SW 1271 (cell line): Measurements from ENCODE around the gene TM6SF1.
"Not testable (repeated sequence)": the region's sequence is repeated elsewhere in the genome, so short reads cannot be mapped to it uniquely, and the experiment has no call there.

ENCODE experiments used
- DNase-seq, 2 experiments: peaks; one replicate each; lab custom pipeline; 2025; lab: John Stamatoyannopoulos, UW

TM6SF1 gene

GRCh38 chr15:83115831-83116565 lies 8.6 kb downstream of the TM6SF1 start:
- DNase-seq, result no peak

- DNase-seq, result no peak
Measured at GRCh38 chr15:83118291-83118827, 10.9 kb downstream of the TM6SF1 start.

DNA sequence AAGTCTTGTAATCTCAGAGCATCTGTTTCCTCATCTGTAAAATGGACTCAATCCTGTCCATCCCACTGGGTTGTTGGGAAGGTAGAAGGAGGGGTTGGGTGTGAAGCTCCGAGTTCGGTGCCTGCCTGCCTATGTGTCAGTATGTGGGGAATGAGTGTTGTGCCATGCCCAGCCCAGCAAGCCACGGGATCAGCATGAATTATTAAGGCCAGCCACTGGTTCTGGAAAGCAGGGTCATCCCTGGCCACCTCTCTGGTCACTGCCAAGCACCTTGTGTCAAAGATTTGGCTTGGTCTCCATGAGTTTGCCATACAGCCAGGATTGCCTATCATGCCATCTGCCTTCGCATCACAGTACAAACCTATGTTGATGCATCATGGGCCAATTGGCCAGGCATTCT lies 11.5 kb downstream of the TM6SF1 start:
- no peak for DNase-seq

- no peak for DNase-seq
Measured at GRCh38 chr15:83119968-83120581, 12.6 kb downstream of the TM6SF1 start.

- DNase-seq, result no peak
Measured at GRCh38 chr15:83123529-83123928, 16.1 kb downstream of the TM6SF1 start.

DNA sequence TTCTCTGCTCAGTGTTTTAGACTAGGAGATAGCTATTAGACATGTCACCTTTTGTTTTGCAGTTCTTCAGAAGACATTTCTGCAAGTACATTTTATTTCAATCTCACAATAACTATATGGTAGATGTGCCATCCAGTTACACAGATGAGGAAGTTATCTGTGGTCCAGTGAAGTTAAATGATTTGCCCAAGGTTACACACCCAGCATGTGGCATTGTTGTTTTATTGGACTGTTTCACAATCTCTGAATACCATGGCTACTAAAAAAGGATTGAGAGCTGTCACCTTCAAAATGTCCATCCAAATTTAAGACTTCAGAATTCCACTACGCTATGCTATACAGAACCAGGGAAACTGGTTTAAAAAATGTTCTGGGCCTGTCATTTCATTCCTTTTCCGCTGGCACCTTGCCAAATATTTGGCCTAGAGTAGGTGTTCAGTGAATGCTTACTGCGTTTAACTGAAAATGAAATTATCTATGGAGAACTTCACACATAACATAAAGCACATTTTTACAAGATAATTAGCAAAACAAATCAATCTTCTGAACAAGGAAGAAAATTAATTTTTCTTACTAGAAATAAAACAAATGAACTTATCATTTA lies 20.2 kb downstream of the TM6SF1 start:
- DNase-seq, result no peak

DNA sequence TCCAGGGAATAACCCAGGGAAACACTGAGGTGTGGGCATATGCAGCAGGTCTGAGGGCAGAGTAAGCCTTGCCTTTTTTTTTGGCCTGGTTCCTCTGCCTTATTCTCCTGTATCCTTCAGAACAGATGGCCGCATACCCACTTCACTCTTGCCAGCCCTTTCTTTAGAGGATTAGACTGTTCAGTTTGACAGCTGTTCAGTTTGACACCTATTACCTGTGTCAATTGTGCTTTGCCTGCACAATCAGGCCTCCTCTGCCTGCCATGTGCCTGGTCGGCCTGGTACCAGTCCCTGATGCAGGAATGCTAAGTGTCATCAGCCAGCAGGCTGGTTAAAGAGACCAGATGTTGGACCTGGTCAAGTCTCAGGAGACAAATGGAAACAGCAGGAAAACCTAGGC lies 22.3 kb downstream of the TM6SF1 start:
- no peak for DNase-seq

DNA sequence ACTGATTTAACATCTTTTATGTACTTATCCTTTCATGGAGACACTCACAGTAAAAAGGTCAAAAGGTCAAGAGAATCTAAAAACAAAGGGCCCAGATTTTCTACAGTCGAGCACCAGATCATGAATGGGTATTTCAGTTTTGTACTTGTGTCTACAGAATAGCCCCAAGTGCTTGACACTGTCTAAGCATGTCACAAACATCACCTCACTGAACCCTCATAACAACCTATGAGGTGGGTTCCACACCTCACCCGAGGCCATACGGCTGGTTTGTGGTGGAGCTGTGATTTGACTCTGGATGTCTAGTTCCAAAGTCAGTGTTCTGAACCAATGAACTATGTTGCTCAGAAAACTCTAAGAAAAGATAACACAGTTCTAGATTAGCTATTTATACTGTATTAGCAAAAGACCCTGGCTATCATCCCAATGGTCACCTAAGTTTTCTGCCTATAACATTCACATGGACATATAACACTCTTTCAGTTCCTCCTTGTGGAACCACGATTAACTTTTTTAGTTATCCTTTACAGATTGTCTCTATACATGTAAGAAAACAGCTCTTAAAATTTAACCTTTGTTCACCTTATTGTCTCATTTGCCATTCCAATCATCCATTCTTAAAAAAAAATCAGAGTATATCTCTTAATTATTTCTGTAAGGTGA lies 25.5 kb downstream of the TM6SF1 start:
- no peak for DNase-seq

GRCh38 chr15:83142151-83142550 lies 34.7 kb downstream of the TM6SF1 start:
- not testable (repeated sequence) for DNase-seq

GRCh38 chr15:83144771-83145170 lies 37.3 kb downstream of the TM6SF1 start:
- DNase-seq, result no peak

- DNase-seq, result no peak
Measured at GRCh38 chr15:83153288-83153687, 45.8 kb downstream of the TM6SF1 start.

- DNase-seq, result no peak
Measured at GRCh38 chr15:83155942-83156341, 48.5 kb downstream of the TM6SF1 start.

DNA sequence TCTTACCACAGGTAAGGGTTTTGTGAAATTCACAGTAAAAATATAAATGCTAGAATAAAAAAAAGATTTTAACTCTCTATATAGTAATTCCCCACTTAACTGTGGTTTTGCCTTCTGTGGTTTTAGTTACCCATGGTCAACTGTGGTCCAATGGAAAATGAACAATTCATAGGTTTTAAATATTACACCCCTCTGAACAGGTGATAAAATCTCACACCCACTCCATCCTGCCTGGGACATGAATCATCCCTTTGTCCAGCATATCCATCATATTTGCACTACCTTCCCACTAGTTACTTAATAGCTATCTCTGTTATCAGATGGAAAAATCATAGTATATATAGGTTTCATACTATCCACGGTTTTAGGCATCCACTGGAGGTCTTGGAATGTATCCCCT lies 50.9 kb downstream of the TM6SF1 start:
- no peak for DNase-seq

- DNase-seq, result no peak
Measured at GRCh38 chr15:83160741-83161140, 53.3 kb downstream of the TM6SF1 start.

DNA sequence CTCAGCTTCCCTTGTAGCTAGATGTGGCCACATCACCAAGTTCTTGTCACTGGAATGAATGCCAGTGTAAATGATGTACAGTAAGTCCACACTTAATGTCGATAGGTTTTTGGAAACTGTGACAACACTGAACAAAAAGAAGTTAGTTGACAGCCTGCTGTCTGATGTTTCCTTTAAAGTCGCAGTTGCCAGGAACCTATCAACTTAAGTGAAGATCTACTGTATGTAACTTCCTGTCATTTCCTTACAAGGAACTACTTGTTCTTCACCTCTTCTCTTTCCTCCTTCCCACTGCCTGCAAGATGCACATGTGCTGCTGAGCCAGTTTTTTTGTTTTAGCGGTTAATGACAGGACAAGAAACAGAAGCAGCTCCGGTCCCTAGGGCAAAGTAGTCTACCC lies 55.6 kb downstream of the TM6SF1 start:
- no peak for DNase-seq

- peak in 1 of 2 experiments; percentile 53 for DNase-seq
Measured at GRCh38 chr15:83164111-83164770, 56.8 kb downstream of the TM6SF1 start.

- DNase-seq, result no peak
Measured at GRCh38 chr15:83164771-83165404, 57.4 kb downstream of the TM6SF1 start.

GRCh38 chr15:83166218-83166617 lies 58.8 kb downstream of the TM6SF1 start:
- DNase-seq, result no peak

GRCh38 chr15:83166830-83167229 lies 59.4 kb downstream of the TM6SF1 start:
- no peak for DNase-seq

- not testable (repeated sequence) for DNase-seq
Measured at GRCh38 chr15:83169576-83169975, 62.1 kb downstream of the TM6SF1 start.

GRCh38 chr15:83170474-83171165 lies 63.2 kb downstream of the TM6SF1 start:
- no peak for DNase-seq
